OCI-LY1 (cell line): ENCODE data around the gene FBXW8.

Experiments
- CTCF ChIP-seq: fragments of 200-600 bp; sonication (generic), shearing (Covaris generic); IDR thresholded peaks from 2 replicates; pipeline ENCODE4 v1.5.1; 2017; ENCODE audit warnings: mild to moderate bottlenecking, antibody characterized with exemption, low read length, moderate library complexity, mixed read lengths
- EZH2 ChIP-seq: fragments of 200-600 bp; sonication (generic), shearing (Covaris generic); IDR thresholded peaks from 2 replicates; pipeline ENCODE4 v1.8.0; 2017; ENCODE audit warnings: borderline replicate concordance, mixed run types, mild to moderate bottlenecking, antibody characterized with exemption, low read length, moderate library complexity, mixed read lengths

- no peak for TF ChIP-seq EZH2
- no peak for TF ChIP-seq CTCF
Measured at GRCh38 chr12:117064596-117064995, 153.8 kb downstream of the FBXW8 start.
